Measurements from ENCODE around the gene CLCN5. TPM values are rescaled to one million over a fixed set of nuclear protein-coding genes. Genes with fewer than 3 reads are reported as not detected.

The CLCN5 gene
- total RNA-seq, 4 donors from 2014 or later = 2.5 to 20.3 (median 17.2) TPM

DNA sequence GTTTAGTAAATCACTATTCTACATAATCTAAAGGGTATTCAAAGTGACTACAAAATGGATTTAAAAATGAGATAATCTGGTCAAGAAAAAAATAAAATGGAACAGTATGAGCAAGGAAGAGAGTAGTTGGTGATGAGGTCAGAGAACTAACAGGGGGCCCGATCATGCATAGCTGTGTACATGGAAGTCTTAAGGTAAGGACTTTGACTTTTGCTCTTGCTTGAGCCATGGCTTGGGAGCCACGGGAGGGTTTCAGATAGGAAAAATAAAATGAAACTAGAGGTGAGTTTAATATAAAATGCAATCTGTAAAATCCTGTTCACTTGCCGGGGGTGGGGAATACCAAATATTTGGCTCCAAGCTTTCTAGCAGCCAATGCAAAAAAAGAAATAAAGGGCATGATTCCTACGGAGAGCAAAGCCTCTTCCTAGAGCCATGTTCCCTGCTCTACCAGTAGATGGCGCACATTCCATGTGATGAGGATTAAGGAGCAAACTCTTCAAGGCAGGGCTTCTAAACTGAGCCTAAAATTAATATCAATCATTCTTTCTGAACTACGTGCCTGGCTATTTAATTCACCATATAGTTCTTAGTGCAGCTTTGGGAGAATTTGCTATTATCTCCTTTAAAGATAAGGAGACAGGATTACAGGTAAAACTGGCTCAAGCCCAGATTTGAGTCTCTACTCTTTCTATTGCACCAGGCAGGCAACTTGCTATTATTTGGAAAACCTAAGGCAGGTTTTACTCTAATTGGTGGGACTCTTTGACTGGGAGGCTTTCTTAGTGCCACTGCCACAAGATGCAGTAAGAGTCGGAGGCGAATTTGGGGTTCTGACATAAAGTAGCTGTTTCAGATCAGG is 6.8 kb upstream of the CLCN5 start:
- no peak overlapping the region for H3K27ac ChIP-seq
- no peak overlapping the region for H3K4me3 ChIP-seq
- H3K9me3 ChIP-seq = no peaks in the 10 kb centered on the region
- TF ChIP-seq CTCF (IDR thresholded peaks at IDR 0.05) = peak; percentile 28 to 81 (median 72)
- no peak for TF ChIP-seq POLR2A (IDR thresholded peaks at IDR 0.05)
- DNase-seq = peak in 2 of 3 donors; percentile 49 to 80
- H3K4me1 ChIP-seq = no peaks in the 10 kb centered on the region
- H3K36me3 ChIP-seq = no peaks in the 10 kb centered on the region
- H3K27me3 ChIP-seq = no peaks in the 10 kb centered on the region

DNA sequence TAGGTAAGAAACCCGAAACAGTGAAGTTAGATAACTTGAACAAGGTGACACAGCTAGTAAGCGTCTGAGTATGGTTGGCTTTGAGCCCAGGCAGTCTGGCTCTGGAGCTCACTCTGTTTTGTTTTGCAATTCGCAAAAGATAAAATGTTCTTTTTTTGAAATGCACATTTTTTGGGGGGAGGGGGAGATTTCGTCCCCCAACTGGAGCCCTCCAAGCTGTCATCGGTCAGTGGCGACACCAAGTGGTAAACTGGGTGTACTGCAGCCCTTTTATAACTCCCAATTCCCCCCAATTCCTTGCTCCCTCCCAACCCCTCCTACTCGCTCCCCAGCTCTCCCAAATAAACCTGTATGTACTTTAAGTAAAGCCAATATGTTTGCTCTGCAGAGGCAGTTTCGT is 2.8 kb upstream of the CLCN5 start:
- TF ChIP-seq CTCF (IDR thresholded peaks at IDR 0.05) (peak; percentile 45 to 66 (median 52)), POLR2A (IDR thresholded peaks at IDR 0.05) (no peak)
- Histone ChIP-seq H3K4me3 (no peak overlapping the region), H3K36me3 (no peaks in the 10 kb centered on the region), H3K27me3 (no peaks in the 10 kb centered on the region), H3K27ac (no peak overlapping the region), H3K9me3 (peaks cover 0 to 4% (median 0%) of the 10 kb centered on the region in 4 donors), H3K4me1 (no peaks in the 10 kb centered on the region)
- DNase-seq = peak in 2 of 3 donors; percentile 33 to 62

GRCh38 chrX:49921109-49921508 is 1.3 kb upstream of the CLCN5 start:
- Histone ChIP-seq H3K4me1 (no peaks in the 10 kb centered on the region), H3K36me3 (no peaks in the 10 kb centered on the region), H3K9me3 (peaks cover 0 to 4% (median 0%) of the 10 kb centered on the region in 4 donors), H3K27ac (no peak overlapping the region), H3K27me3 (no peaks in the 10 kb centered on the region), H3K4me3 (no peak overlapping the region)
- no peak for DNase-seq
- no peak for TF ChIP-seq CTCF (IDR thresholded peaks at IDR 0.05)
- TF ChIP-seq POLR2A (IDR thresholded peaks at IDR 0.05) = no peak

GRCh38 chrX:49925176-49925575 is 2.8 kb downstream of the CLCN5 start:
- TF ChIP-seq CTCF (IDR thresholded peaks at IDR 0.05) = no peak
- TF ChIP-seq POLR2A (IDR thresholded peaks at IDR 0.05) = no peak
- DNase-seq = no peak
- Histone ChIP-seq H3K4me1 (no peaks in the 10 kb centered on the region), H3K9me3 (peaks cover 0 to 4% (median 0%) of the 10 kb centered on the region in 4 donors), H3K36me3 (no peaks in the 10 kb centered on the region), H3K4me3 (no peak overlapping the region), H3K27ac (no peak overlapping the region), H3K27me3 (no peaks in the 10 kb centered on the region)

DNA sequence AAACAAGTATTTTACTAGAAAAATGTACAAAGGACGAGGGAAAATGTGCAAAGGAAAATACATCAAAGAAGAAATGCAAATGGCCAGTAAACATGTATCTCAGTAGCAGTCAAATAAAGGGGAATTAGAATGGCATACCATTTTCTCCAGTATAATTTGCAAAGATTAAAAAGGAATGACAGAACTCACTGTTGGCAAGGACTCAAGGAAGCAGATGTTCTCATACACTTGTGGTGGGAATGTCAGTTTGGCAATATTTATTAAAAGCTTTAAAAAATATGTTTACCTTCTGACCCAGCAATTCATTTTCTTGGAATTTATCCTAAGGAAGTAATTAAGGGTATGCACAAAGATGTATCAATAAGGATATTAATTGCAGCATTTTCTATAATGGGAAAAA is 7.6 kb downstream of the CLCN5 start:
- DNase-seq = no peak
- Histone ChIP-seq H3K4me3 (no peak overlapping the region), H3K27ac (no peak overlapping the region), H3K27me3 (no peaks in the 10 kb centered on the region), H3K4me1 (no peaks in the 10 kb centered on the region), H3K36me3 (no peaks in the 10 kb centered on the region), H3K9me3 (no peaks in the 10 kb centered on the region)
- TF ChIP-seq CTCF (IDR thresholded peaks at IDR 0.05) (no peak), POLR2A (IDR thresholded peaks at IDR 0.05) (no peak)

All from Peyer's patch (tissue), 4 donors.